GM21423 (cell line): ENCODE results near the gene OR2B2.

ENCODE experiments used
- ATAC-seq: cut with Tn5 transposase; IDR thresholded peaks from one replicate; pipeline ENCODE4 v1.9.1; 2021; ENCODE audit warnings: mild to moderate bottlenecking, moderate library complexity; ENCODE audit not compliant: unreplicated experiment

Gene OR2B2

DNA sequence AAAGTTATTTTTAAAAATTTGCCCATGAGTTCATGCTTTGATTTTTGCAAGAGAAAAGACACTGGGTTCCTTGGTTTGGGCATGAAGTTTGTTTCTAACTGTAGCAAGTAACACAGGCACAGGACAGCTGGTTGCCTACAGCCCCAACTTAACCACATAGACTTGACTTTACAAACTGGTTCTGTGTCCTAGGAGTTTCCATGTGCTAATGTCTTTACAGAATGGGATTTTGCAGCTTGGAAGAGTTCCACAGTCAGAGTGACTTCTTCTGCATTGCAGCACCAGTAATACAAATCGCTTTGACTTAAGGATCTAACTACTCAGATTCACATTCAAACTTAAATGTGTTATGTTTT is 44.3 kb downstream of the OR2B2 start:
- no peak for ATAC-seq

DNA sequence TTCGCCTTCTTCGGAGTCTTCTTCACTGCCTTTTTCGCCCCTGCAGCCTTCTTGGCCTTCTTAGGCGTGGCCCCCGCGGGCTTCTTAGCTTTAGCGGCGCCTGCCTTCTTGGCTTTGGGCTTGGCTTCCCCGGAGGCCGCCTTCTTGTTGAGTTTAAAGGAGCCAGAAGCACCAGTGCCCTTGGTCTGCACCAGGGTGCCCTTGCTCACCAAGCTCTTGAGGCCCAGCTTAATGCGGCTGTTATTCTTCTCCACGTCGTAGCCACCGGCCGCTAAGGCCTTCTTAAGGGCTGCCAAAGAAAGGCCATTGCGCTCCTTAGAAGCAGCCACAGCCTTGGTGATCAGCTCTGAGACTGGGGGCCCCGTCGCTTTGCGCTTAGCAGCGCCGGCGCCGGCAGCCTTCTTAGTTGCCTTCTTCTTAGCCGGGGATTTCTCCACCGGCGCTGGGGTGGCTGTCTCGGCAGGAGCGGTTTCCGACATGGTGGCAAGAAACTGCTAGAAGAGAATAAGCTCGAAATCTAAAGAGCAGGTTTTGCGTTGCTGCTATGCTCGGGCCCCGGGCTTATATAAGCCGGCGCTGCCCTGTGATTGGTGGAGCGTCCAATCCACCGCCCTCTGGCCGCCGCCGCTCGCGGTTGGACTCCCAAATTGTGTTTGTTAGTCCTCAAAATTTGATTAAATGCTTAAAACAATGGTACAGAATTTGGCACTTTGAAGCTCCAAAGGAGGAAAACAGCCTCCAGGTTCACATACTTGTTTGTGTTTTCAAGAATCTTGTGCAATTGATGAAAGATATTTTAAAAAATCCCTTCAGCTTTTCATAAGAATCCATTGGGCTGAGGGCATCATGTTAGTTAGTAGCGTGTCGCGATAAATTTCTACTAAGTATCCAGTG is 44.9 kb downstream of the OR2B2 start:
- ATAC-seq: peak; percentile 22

DNA sequence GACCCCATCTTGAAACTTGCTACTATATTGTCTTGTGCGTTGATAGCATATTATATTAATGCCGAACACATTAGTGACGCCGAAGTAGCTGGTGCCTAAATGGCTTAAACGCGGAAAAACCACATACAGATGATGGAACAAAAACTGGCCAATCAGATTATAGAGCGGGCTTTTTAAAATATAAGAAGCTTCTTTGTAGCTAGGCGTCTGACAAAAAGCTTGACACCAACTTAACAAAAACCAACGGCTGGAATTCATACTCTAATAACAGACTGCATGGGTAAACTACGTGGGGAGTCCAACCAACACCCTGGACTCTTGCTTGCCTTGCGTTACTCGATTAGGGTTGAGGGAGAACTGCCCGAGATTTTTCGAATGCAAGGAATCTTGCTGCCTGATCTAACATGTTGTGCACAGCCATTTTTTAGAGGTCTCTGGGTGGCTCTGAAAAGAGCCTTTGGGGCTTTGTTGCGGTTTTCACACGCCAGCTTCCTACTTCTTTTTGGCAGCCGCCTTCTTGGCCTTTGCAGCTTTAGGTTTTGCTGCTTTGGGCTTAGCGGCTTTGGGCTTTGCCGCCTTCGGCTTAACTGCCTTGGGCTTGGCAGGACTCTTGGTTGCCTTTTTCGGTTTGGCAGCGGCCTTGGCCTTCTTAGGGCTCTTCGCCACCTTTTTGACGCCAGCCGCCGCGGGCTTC is 45.7 kb downstream of the OR2B2 start:
- ATAC-seq: no peak

DNA sequence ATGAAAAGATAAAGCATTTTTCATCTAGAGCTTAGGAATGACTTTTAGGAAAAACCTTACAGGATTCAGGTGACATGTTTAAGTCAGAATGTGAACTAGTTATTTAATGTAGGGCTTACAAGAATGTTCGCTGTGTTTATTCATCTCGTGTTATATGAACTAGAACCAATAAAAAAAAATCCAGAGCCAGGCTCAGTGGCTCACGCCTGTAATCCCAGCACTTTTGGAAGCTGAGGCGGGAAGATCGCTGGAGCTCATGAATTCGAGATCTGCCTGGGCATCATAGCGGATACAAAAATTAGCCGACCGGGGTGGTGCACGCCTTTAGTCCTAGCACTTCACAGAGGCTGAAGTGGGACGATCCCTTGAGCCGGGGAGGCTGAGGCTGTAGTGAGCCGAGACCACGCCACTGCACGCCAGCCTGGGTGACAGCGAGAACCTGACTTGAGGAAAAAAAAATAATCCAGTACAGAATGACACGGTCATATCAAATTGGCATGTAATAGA is 46.3 kb downstream of the OR2B2 start:
- ATAC-seq: no peak

DNA sequence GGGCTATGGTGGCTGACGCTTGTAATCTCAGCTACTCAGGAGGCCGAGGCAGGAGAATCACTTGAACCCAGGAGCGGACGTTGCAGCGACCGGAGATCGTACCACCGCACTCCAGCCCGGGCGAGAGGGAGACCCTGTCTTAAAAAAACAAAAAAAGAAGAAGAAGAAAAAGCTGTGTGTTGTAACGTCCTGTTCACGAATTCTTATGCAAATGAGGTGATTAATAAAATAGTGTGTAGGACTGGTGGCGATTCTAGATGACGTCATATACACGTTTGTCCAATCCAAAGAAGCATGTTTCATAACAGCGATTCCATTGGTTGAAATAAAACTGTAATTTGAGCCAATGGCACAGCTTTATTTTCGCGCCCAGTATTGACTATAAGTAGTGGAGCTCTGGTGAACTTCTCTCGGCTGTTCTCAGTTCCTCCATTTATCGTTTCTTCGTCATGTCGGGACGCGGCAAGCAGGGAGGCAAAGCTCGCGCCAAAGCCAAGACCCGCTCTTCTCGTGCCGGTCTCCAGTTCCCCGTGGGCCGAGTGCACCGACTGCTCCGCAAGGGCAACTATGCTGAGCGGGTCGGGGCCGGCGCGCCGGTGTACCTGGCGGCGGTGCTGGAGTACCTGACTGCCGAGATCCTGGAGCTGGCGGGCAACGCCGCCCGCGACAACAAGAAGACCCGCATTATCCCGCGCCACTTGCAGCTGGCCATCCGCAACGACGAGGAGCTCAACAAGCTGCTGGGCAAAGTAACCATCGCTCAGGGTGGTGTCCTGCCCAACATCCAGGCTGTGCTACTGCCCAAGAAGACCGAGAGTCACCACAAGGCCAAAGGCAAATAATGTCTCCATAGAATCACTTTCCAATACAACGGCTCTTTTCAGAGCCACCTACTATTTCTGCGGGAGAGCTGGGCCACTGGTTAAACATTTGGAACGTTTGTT is 47.0 kb downstream of the OR2B2 start:
- ATAC-seq: peak; percentile 61

DNA sequence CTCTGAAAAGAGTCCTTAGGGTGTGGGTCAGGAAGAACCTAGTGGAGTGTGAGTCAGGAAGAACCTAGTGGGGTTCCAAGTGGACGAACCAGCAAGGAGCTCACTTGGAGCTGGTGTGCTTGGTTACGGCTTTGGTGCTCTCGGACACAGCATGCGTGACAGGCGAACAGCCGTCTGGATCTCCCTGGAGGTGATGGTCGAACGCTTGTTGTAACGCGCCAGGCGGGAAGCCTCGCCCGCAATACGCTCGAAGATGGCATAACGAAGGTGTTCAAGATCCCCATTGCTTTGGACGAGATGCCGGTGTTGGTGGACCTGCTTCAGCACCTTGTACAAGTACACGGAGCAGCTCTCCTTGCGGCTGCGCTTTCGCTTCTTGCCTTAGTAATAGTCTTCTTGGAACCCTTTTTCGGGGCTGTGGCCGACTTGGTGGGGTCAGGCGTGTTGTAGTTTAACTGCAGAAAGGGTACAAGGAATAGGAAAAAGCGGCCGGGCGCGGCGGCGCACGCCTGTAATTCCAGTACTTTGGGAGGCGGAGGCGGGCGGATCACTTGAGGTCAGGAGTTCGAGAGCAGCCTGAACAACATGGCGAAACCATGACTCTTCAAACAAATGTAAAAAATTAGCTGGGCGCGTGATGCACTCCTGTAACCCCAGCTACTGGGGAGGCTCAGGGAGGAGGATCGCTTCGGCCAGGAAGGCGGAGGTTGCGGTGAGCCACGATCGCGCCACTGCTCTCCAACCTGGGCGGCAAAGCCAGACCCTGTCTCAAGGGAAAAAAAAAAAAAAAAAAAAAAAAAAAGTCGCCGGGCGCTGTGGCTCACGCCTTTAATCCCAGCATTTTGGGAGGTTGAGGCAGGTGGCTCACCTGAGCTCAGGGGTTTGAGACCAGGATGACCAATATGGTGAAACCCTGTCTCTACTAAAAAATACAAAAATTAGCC is 48.0 kb downstream of the OR2B2 start:
- ATAC-seq: no peak

DNA sequence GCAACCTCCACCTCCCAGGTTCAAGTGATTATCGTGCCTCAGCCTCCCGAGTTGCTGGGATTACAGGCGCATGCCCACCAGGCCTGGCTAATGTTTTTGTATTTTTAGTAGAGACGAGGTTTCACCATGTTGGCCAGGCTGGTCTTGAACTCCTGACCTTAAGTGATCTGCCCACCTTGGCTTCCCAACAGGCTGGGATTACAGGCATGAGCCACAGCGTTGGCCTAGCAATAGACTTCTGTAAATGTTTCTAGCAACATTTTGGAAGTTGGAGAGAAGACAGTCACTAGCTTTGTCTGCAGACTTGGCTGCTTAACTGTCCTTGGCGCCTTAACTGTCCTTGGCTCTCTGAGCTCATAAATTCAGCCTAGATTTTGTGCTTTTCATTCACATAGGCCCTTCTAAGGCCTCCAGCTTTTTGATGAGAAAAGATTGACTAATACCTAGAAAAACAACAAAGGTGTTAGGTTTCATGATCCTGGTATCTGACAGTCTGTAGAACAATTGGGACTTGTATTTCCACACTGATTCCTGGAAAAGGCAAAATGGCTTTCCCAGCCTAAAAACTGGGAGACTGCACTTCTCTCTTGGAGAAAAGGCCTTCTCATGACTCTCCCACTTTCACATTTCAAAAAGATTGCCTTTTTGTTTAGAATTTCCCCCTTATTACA is 49.7 kb downstream of the OR2B2 start:
- ATAC-seq: no peak

DNA sequence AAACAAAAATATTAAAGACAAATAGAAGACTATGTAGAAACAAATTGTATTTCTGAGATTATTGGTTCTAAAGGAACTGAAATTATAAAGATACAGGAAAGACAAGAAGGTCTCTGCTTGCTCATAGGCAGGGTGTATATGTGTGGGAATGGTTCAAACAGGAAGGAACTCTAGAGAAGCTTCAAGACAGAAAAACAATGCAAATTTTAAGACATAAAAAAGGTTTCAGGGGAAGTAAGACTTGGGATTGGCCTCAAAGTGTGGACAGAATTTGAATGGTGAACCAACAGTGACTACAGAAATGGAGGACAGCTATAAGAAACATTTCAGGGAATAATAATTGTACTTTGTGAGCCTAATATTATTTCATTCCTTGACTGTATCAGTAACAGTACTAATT is 50.3 kb downstream of the OR2B2 start:
- no peak for ATAC-seq

DNA sequence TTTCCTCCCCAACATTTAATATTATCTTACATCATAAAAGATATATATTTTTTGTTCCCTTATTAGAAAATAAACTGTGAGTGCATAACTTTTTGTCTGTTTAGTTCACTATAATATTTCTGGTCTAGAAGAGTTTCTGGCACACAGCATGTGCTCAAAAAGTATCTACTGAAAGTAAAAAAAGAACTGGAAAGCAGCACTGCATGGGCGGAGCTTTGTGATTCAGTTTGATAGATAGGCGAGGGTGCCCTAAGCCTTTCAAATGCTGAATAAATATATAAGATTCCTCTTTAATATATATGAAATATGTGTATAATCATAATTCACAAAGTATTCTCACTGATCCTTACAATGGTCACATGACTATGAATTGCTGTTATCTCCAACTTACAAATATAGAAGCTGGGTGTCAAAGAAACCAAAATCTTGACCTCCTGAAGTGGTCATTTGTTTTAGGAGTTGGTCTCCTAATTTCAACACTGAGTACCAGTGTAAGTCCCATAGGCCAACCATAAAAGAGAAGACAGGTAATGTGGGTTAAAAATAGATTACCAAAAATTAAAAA is 50.8 kb downstream of the OR2B2 start:
- no peak for ATAC-seq
